HCT116 (cell line): ENCODE results near the gene ERMP1. TPM values are rescaled to one million over a fixed set of nuclear protein-coding genes. Genes with fewer than 3 reads are reported as not detected.
A peak's percentile ranks its signal among the peaks of the same experiment; 100 is the strongest.
"Not testable (repeated sequence)": the region's sequence is repeated elsewhere in the genome, so short reads cannot be mapped to it uniquely, and the experiment has no call there.

Source experiments
- ATAC-seq: fragments of 200-7000 bp; cut with Tn5 transposase; 2 replicates; pipeline ENCODE4 v1.9.1; 2020; ENCODE audit warnings: mild to moderate bottlenecking, moderate library complexity
- BruUV-seq: library from RNA; stranded (reverse); fragments of 400-500 nt; replicated peaks from 2 replicates; lab custom pipeline; 2021; lab: Mats Ljungman, UMichigan
- CTCF ChIA-PET: fragments of 300-600 bp; sonication (Branson Sonifier 250); formaldehyde crosslinking; loops from one replicate; lab custom pipeline; 2021; ENCODE audit warnings: antibody characterized with exemption; lab: Charles Lee
- POLR2A ChIA-PET: fragments of 300-600, 350-600 bp; sonication (Branson Sonifier 250); formaldehyde crosslinking; loops from one replicate; lab custom pipeline; 2021; ENCODE audit warnings: antibody characterized with exemption; lab: Charles Lee
- RAD21 ChIA-PET, 2 experiments: fragments of 300-600 bp; sonication (Branson Sonifier 250); formaldehyde crosslinking; loops; one replicate each; lab custom pipeline; 2023; ENCODE audit warnings: low total read pairs in 2 of 2; ENCODE audit not compliant: uncharacterized antibody in 2 of 2, unreplicated experiment in 2 of 2, low non-redundant PET in 1 of 2; lab: Charles Lee
- DNase-seq: peaks from one replicate; pipeline ENCODE4 v3.0.0-alpha.2; 2010; ENCODE audit warnings: low read depth, low spot score
- H2AFZ ChIP-seq: fragments of 200-600 bp; shearing (Covaris generic), sonication (generic); 2 replicates; pipeline ENCODE4 v1.6.1; 2017; ENCODE audit warnings: low read depth, mixed run types, mixed read lengths, antibody characterized with exemption, low read length; ENCODE audit not compliant: poor library complexity, severe bottlenecking
- H3K27ac ChIP-seq: 2 replicates; pipeline ENCODE4 v1.5.1; 2012; ENCODE audit warnings: low read depth, low read length
- H3K27me3 ChIP-seq: fragments of 200-600 bp; sonication (generic); 2 replicates; pipeline ENCODE4 v1.6.1; 2016; ENCODE audit warnings: mixed run types, low read length, mixed read lengths; ENCODE audit not compliant: insufficient read depth
- H3K36me3 ChIP-seq, 2 experiments: fragments of 200-500 bp in 1 of 2; fragments of 200-600 bp in 1 of 2; sonication (Bioruptor generic) in 1 of 2; sonication (generic) in 1 of 2; 2 replicates each; pipeline versions ENCODE4 v1.5.1 to v1.6.1; 2014 to 2016; ENCODE audit warnings: low read length in 2 of 2, inconsistent platforms in 1 of 2, mixed read lengths in 1 of 2, mixed run types in 1 of 2; ENCODE audit not compliant: insufficient read depth in 2 of 2, control insufficient read depth in 1 of 2
- H3K4me1 ChIP-seq, 2 experiments: fragments of 200-600 bp in 1 of 2; sonication (generic) in 1 of 2; 2 replicates each; pipeline versions ENCODE4 v1.5.1 to v1.6.1; 2012 to 2017; ENCODE audit warnings: low read length in 2 of 2, inconsistent platforms in 1 of 2, mild to moderate bottlenecking in 1 of 2, mixed read lengths in 1 of 2, mixed run types in 1 of 2, moderate library complexity in 1 of 2; ENCODE audit not compliant: insufficient read depth in 2 of 2, control insufficient read depth in 1 of 2
- H3K4me2 ChIP-seq: fragments of 200-600 bp; sonication (generic); 2 replicates; pipeline ENCODE4 v1.6.1; 2017; ENCODE audit warnings: mixed run types, low read length, mixed read lengths
- H3K4me3 ChIP-seq, 2 experiments: fragments of 200-600 bp in 1 of 2; sonication (generic) in 1 of 2; replicated peaks in 1 of 2; 2 replicates each; pipeline ENCODE4 v1.5.1; 2011 to 2016; ENCODE audit warnings: low read length in 2 of 2, control low read depth in 1 of 2, low read depth in 1 of 2, mild to moderate bottlenecking in 1 of 2, mixed read lengths in 1 of 2, mixed run types in 1 of 2
- H3K79me2 ChIP-seq: fragments of 200-600 bp; sonication (generic); 2 replicates; pipeline ENCODE4 v1.6.1; 2017; ENCODE audit warnings: mild to moderate bottlenecking, mixed run types, low read length, moderate library complexity, mixed read lengths; ENCODE audit not compliant: insufficient read depth
- H3K9ac ChIP-seq: fragments of 200-600 bp; sonication (generic); 2 replicates; pipeline ENCODE4 v1.6.1; 2016; ENCODE audit warnings: low read length, mixed read lengths
- H3K9me2 ChIP-seq: fragments of 200-600 bp; sonication (generic), shearing (Covaris generic); 2 replicates; pipeline ENCODE4 v1.6.1; 2017; ENCODE audit warnings: mixed run types, mild to moderate bottlenecking, moderate library complexity; ENCODE audit not compliant: insufficient read depth
- H3K9me3 ChIP-seq, 2 experiments: fragments of 200-500 bp in 1 of 2; fragments of 200-600 bp in 1 of 2; sonication (Bioruptor generic) in 1 of 2; sonication (generic) in 1 of 2; 2 replicates each; pipeline ENCODE4 v1.6.1; 2014 to 2017; ENCODE audit warnings: low read length in 2 of 2, mixed read lengths in 2 of 2, inconsistent platforms in 1 of 2, low read depth in 1 of 2, mild to moderate bottlenecking in 1 of 2, mixed run types in 1 of 2, moderate library complexity in 1 of 2; ENCODE audit not compliant: control insufficient read depth in 1 of 2, insufficient read depth in 1 of 2
- H4K20me1 ChIP-seq: fragments of 200-600 bp; sonication (generic), shearing (Covaris generic); 2 replicates; pipeline ENCODE4 v1.6.1; 2017; ENCODE audit warnings: mixed run types, mild to moderate bottlenecking, moderate library complexity; ENCODE audit not compliant: insufficient read depth
- CBX3 ChIP-seq: IDR thresholded peaks from 2 replicates; pipeline ENCODE4 v1.6.1; 2012; ENCODE audit warnings: low read depth
- EZH2phosphoT487 ChIP-seq: fragments of 200-600 bp; IDR thresholded peaks from 2 replicates; pipeline ENCODE4 v1.6.1; 2018; ENCODE audit warnings: antibody characterized with exemption, borderline replicate concordance
- SIN3A ChIP-seq: IDR thresholded peaks from 2 replicates; pipeline ENCODE4 v1.6.1; 2012; ENCODE audit warnings: low read depth
- ZFX ChIP-seq: fragments of 450-650 bp; IDR thresholded peaks from 2 replicates; pipeline ENCODE4 v1.6.1; 2017
- intact Hi-C: fragments of 100-400 bp; cut with micrococcal nuclease; formaldehyde crosslinking; loops from 2 replicates; pipeline ENCODE4 v1.10.0; 2022
- total RNA-seq: library from RNA; stranded (reverse); gene quantifications from one replicate; pipeline ENCODE4 v1.2.1, GENCODE V29; 2021; ENCODE audit not compliant: unreplicated experiment
- TF ChIP-seq, protein P1 (sequence below): IDR thresholded peaks from 2 replicates; pipeline ENCODE4 v1.6.1; 2012

ERMP1 gene
- total RNA-seq, 1 experiment from 2014 or later, result 29.9 TPM

- H3K9me2 ChIP-seq, H3K4me3 ChIP-seq, ATAC-seq, DNase-seq, CTCF ChIA-PET, H3K9ac ChIP-seq, POLR2A ChIA-PET, H3K9me3 ChIP-seq, BruUV-seq, H2AFZ ChIP-seq, H4K20me1 ChIP-seq, H3K27ac ChIP-seq, H3K4me1 ChIP-seq, H3K27me3 ChIP-seq, intact Hi-C loops, RAD21 ChIA-PET, H3K4me2 ChIP-seq: not testable (repeated sequence)
- Histone ChIP-seq H3K36me3 (peaks cover 16 to 54% of the 10 kb centered on the region in 2 experiments; a peak in 3 of 4 replicates), H3K79me2 (peaks cover 11% of the 10 kb centered on the region; the same call in 1 of the 2 replicates)
These were observed 53.2 kb downstream of the ERMP1 start for GRCh38 chr9:5779705-5780218.

- no peak overlapping the region for H2AFZ ChIP-seq
- BruUV-seq, result no TSS peak
- H3K27ac ChIP-seq, result no peak overlapping the region
- ATAC-seq (no peak), DNase-seq (no peak)
- H3K4me2 ChIP-seq, result no peak overlapping the region
- no peak overlapping the region for H3K4me3 ChIP-seq
- ChIA-PET CTCF (no interaction called here), RAD21 (no interaction called here), POLR2A (no interaction called here)
- peaks cover 3% of the 10 kb centered on the region; the same call in 1 of the 2 replicates for H4K20me1 ChIP-seq
- H3K9me3 ChIP-seq, result peaks cover 7 to 8% of the 10 kb centered on the region in 2 experiments; a peak in 3 of 4 replicates
- H3K4me1 ChIP-seq, result peaks cover 0 to under 1% of the 10 kb centered on the region in 2 experiments; a peak in 1 of 4 replicates
- peaks cover 11% of the 10 kb centered on the region; the same call in 1 of the 2 replicates for H3K79me2 ChIP-seq
- no peak overlapping the region for H3K9ac ChIP-seq
- TF ChIP-seq CBX3, result no peak
- TF ChIP-seq EZH2phosphoT487, result no peak
- TF ChIP-seq ZFX, result no peak
- TF ChIP-seq, protein P1, sequence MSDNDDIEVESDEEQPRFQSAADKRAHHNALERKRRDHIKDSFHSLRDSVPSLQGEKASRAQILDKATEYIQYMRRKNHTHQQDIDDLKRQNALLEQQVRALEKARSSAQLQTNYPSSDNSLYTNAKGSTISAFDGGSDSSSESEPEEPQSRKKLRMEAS, result peak; percentile 17; the same call in 1 of the 2 replicates
- TF ChIP-seq SIN3A, result no peak
- intact Hi-C loops, result no loop called here
- H3K9me2 ChIP-seq, result no peaks in the 10 kb centered on the region
- peaks cover 22 to 59% of the 10 kb centered on the region in 2 experiments; a peak in 3 of 4 replicates for H3K36me3 ChIP-seq
- no peaks in the 10 kb centered on the region for H3K27me3 ChIP-seq
These were observed 54.1 kb downstream of the ERMP1 start for GRCh38 chr9:5778805-5779204.
